Upper lobe of right lung (tissue), 1 donor: ENCODE results near the gene SYNJ2. TPM values are rescaled to one million over a fixed set of nuclear protein-coding genes. Genes with fewer than 3 reads are reported as not detected.

ENCODE experiments used
- ATAC-seq: fragments of 200-7000 bp; cut with Tn5 transposase; one replicate; pipeline ENCODE4 v1.9.1; 2020; ENCODE audit warnings: mild to moderate bottlenecking, moderate library complexity
- DNase-seq: peaks from one replicate; pipeline ENCODE4 v3.0.0-alpha.2; 2020
- H3K27ac ChIP-seq: fragments of 200-600 bp; one replicate; pipeline ENCODE4 v1.8.0; 2022
- H3K27me3 ChIP-seq: fragments of 200-600 bp; one replicate; pipeline ENCODE4 v1.8.0; 2022; ENCODE audit warnings: mild to moderate bottlenecking
- H3K36me3 ChIP-seq: fragments of 200-600 bp; one replicate; pipeline ENCODE4 v1.8.0; 2022
- H3K4me1 ChIP-seq: fragments of 200-600 bp; one replicate; pipeline ENCODE4 v1.8.0; 2022
- H3K4me3 ChIP-seq: fragments of 200-600 bp; one replicate; pipeline ENCODE4 v1.8.0; 2022; ENCODE audit warnings: mild to moderate bottlenecking
- H3K9me3 ChIP-seq: fragments of 200-600 bp; one replicate; pipeline ENCODE4 v1.8.0; 2022
- intact Hi-C: fragments of 100-400 bp; cut with DNase I; formaldehyde crosslinking; loops from one replicate; pipeline ENCODE4 v1.11.0; 2022
- total RNA-seq: library from RNA; stranded (reverse); fragmentation: NEBNext Ultra II Directional; extraction: Animal tissue kit (Norgen Biotek cat#: 25700); gene quantifications from one replicate; pipeline ENCODE4 v1.2.1, GENCODE V29; 2021
- TF ChIP-seq, protein P1 (sequence below): fragments of 200-600 bp; IDR thresholded peaks from one replicate; pipeline ENCODE4 v1.8.0; 2022; ENCODE audit warnings: antibody characterized with exemption
- donor health status: DM: no; HTN: yes; CAD: no; lungs with severe emphysema.

Gene SYNJ2
- total RNA-seq, 1 donor from 2014 or later = 7.2 TPM

DNA sequence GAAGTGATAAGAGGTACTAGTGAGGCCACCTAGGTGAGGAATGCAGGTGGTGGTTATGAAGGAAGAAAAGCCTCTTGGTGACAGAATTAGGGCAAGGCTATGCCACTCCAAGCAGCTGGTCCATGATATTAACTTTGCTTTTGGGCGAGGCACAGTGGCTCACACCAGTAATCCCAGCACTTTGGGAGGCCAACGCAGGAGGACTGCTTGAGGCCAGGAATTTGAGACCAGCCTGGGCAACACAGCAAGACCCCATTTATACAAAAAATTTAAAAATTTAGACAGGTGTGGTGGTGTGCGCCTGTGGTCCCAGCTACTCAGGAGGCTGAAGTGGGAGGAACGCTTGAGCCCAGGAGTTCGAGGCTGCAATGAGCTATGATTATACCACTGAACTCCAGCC is 130.3 kb downstream of the SYNJ2 start:
- DNase-seq = no peak
- intact Hi-C loops = no loop called here
- H3K36me3 ChIP-seq = peaks cover 27% of the 10 kb centered on the region
- no peak overlapping the region for H3K4me3 ChIP-seq
- ATAC-seq = no peak
- no peak overlapping the region for H3K27ac ChIP-seq
- no peaks in the 10 kb centered on the region for H3K4me1 ChIP-seq
- H3K9me3 ChIP-seq = no peaks in the 10 kb centered on the region
- TF ChIP-seq, protein P1, sequence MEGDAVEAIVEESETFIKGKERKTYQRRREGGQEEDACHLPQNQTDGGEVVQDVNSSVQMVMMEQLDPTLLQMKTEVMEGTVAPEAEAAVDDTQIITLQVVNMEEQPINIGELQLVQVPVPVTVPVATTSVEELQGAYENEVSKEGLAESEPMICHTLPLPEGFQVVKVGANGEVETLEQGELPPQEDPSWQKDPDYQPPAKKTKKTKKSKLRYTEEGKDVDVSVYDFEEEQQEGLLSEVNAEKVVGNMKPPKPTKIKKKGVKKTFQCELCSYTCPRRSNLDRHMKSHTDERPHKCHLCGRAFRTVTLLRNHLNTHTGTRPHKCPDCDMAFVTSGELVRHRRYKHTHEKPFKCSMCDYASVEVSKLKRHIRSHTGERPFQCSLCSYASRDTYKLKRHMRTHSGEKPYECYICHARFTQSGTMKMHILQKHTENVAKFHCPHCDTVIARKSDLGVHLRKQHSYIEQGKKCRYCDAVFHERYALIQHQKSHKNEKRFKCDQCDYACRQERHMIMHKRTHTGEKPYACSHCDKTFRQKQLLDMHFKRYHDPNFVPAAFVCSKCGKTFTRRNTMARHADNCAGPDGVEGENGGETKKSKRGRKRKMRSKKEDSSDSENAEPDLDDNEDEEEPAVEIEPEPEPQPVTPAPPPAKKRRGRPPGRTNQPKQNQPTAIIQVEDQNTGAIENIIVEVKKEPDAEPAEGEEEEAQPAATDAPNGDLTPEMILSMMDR = no peak
- H3K27me3 ChIP-seq = no peaks in the 10 kb centered on the region

DNA sequence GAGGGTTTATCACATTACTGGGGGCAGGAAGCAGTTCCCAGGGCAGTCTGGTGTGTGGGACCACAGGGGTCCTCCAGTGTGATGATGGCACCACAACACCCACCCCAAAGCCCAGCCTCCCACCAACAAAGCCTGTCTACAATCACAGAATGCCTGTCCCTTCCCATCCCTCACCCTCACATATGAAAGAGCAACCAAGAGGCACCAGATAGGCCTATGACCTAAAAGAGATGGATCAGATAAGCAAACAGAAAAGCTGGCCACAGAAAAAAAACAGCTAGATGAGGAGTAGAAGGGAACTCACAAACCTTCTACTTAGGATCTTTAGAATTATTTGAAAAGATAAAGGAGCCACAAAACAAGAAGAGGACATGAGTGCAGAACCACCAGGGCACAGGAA is 132.1 kb downstream of the SYNJ2 start:
- Histone ChIP-seq H3K27me3 (no peaks in the 10 kb centered on the region), H3K9me3 (no peaks in the 10 kb centered on the region), H3K27ac (no peak overlapping the region), H3K4me3 (no peak overlapping the region), H3K4me1 (no peaks in the 10 kb centered on the region), H3K36me3 (peaks cover 37% of the 10 kb centered on the region)
- DNase-seq (no peak), ATAC-seq (no peak)
- intact Hi-C loops = no loop called here
- TF ChIP-seq, protein P1 = no peak

DNA sequence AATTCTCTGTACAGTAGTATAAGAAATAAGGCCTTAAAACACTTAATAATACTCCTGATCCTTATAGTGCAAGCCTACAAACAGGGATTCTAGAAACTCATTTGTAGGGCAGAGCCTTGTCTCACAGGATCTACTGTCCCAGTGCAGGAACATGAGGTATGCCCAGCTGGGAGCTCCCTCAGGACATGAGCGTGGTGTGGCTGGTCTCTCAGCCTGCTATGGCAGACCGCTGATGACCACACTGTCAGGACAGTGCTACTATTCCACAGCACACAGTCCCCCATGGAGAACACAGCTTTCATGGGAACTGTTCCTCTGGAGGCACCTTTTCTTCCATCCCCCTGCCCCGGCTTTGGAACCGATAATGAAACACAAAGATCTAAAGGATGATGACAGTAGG is 133.4 kb downstream of the SYNJ2 start:
- no peak overlapping the region for H3K4me3 ChIP-seq
- no peaks in the 10 kb centered on the region for H3K9me3 ChIP-seq
- intact Hi-C loops = no loop called here
- H3K27ac ChIP-seq = no peak overlapping the region
- ATAC-seq (no peak), DNase-seq (no peak)
- TF ChIP-seq, protein P1 = no peak
- H3K4me1 ChIP-seq = no peaks in the 10 kb centered on the region
- H3K27me3 ChIP-seq = no peaks in the 10 kb centered on the region
- H3K36me3 ChIP-seq = peaks cover 37% of the 10 kb centered on the region

DNA sequence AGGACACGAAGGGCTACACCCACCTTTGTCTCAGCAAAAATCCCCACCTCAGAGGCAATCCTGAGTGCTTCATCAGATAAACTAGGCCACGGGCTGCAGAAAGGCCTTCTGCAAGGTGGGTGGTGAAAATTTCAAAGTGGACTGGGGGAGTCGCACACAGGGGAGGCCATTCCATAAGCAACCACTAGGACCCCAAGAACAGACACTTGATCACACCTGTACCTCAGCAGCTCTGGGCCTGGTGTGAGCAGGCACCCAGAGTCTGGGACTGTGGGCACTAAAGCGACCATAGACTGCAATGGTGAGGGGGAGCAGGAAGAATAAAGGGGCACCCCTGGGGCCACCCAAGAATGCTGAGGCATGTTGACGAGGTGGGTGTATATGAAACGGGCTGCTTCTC is 133.8 kb downstream of the SYNJ2 start:
- no peak overlapping the region for H3K27ac ChIP-seq
- no peaks in the 10 kb centered on the region for H3K4me1 ChIP-seq
- peaks cover 37% of the 10 kb centered on the region for H3K36me3 ChIP-seq
- H3K9me3 ChIP-seq = no peaks in the 10 kb centered on the region
- TF ChIP-seq, protein P1 = no peak
- intact Hi-C loops = no loop called here
- no peaks in the 10 kb centered on the region for H3K27me3 ChIP-seq
- DNase-seq = no peak
- ATAC-seq = no peak
- H3K4me3 ChIP-seq = no peak overlapping the region

DNA sequence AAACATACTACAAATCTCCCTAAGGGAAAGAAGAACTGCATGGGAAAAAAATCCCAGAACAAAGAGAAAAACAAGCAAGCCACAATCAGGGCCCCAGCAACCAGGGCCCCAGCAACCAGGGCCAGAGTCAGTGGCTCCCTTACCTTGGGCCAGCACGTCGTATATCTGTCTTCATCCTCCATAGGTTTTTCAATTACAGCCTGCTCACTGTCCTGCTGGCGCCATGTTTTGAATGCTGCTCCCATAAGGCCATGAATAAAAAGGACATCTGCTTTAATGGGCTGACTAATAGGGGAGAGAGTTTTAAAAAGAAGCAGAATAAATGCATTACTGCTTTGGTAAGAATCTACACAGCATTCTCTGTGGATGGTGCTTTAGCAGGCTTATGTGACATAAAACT is 137.2 kb downstream of the SYNJ2 start:
- DNase-seq (no peak), ATAC-seq (no peak)
- H3K27ac ChIP-seq = no peak overlapping the region
- no peaks in the 10 kb centered on the region for H3K27me3 ChIP-seq
- TF ChIP-seq, protein P1 = no peak
- H3K9me3 ChIP-seq = no peaks in the 10 kb centered on the region
- intact Hi-C loops = no loop called here
- peaks cover 24% of the 10 kb centered on the region for H3K36me3 ChIP-seq
- no peaks in the 10 kb centered on the region for H3K4me1 ChIP-seq
- H3K4me3 ChIP-seq = no peak overlapping the region

DNA sequence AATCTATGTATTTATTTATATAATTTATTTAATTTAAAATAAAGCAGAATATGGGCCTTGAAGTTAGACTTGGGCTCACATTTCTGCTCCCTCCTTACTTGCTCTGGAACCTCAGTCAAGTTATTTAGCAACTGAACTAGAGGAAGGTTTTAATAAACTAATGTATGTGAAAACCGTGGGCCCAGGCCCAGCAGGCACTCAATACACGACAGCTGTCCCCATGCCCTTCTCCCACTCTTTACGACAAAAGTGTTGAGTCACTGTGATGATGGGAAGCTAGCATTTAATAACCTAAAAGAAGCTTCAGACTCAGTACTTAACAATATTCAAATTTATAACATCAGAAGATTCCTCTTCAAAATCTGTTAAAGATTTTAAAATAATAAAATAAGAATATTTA is 139.7 kb downstream of the SYNJ2 start:
- H3K27ac ChIP-seq = no peak overlapping the region
- no peak for ATAC-seq
- H3K36me3 ChIP-seq = peaks cover 26% of the 10 kb centered on the region
- H3K9me3 ChIP-seq = no peaks in the 10 kb centered on the region
- DNase-seq = no peak
- no peaks in the 10 kb centered on the region for H3K4me1 ChIP-seq
- TF ChIP-seq, protein P1 = no peak
- H3K4me3 ChIP-seq = no peak overlapping the region
- intact Hi-C loops = no loop called here
- no peaks in the 10 kb centered on the region for H3K27me3 ChIP-seq
